Pancreas (tissue), 10 donors: Measurements from ENCODE around the gene TRIM10. TPM values are rescaled to one million over a fixed set of nuclear protein-coding genes. Genes with fewer than 3 reads are reported as not detected.

ENCODE experiments used
- ATAC-seq, 4 donors: fragments of 200-7000 bp; cut with Tn5 transposase; one replicate each; pipeline versions ENCODE4 v1.8.0 to v1.9.1; 2020; ENCODE audit warnings: mild to moderate bottlenecking in 4 of 4, moderate library complexity in 4 of 4
- DNase-seq, 6 donors: peaks; one replicate each; pipeline ENCODE4 v3.0.0-alpha.2; 2020
- FAIRE-seq: peaks from 2 replicates; lab custom pipeline; 2012; peaks lifted over from hg19 to GRCh38; lab: Jason Lieb, UNC
- H3K27ac ChIP-seq, 4 donors: fragments of 200-600 bp; sonication (generic); 1 replicate in 3 of 4; 2 replicates in 1 of 4; pipeline versions ENCODE4 v1.5.0 to v1.8.0; 2020
- H3K27me3 ChIP-seq, 4 donors: fragments of 200-600 bp; one replicate each; pipeline ENCODE4 v1.8.0; 2021
- H3K36me3 ChIP-seq, 3 donors: fragments of 200-600 bp; sonication (generic) in 1 of 3; one replicate each; pipeline versions ENCODE4 v1.5.0 to v1.8.0; 2020 to 2021
- H3K4me1 ChIP-seq, 3 donors: fragments of 200-600 bp; one replicate each; pipeline ENCODE4 v1.8.0; 2021
- H3K4me3 ChIP-seq, 4 donors: fragments of 200-600 bp; sonication (generic) in 2 of 4; one replicate each; pipeline versions ENCODE4 v1.5.0 to v1.8.0; 2020 to 2021
- H3K9me3 ChIP-seq, 4 donors: fragments of 200-600 bp; one replicate each; pipeline ENCODE4 v1.8.0; 2021
- WGBS, 2 donors: extraction: QIAGEN DNeasy Blood & Tissue Kit; methylation state at CpG; one replicate each; pipeline ENCODE4 v1.1.7; 2013; 5-methylcytosine and 5-hydroxymethylcytosine counted together
- intact Hi-C, 3 donors: fragments of 100-400 bp; cut with DNase I; formaldehyde crosslinking; loops; one replicate each; pipeline versions ENCODE4 v1.11.1 to v1.14.2; 2022
- polyA plus RNA-seq, 2 donors: library from polyadenylated mRNA; stranded (reverse); fragments of 200-250 nt; gene quantifications; one replicate each; pipeline ENCODE4 v1.2.3, GENCODE V29; 2013
- total RNA-seq, 6 donors: library from RNA; stranded (reverse); fragmentation: NEBNext Ultra II Directional in 4 of 6; extraction: Animal tissue kit (Norgen Biotek cat#: 25700) in 4 of 6; gene quantifications; one replicate each; pipeline versions ENCODE4 v1.2.1 to v1.2.4, GENCODE V29; 2021 to 2023
- TF ChIP-seq, protein P1 (sequence below), 4 donors: fragments of 200-600 bp; sonication (generic) in 3 of 4; IDR thresholded peaks; one replicate each; pipeline versions ENCODE4 v1.5.0 to v1.8.0; 2021; ENCODE audit warnings: antibody characterized with exemption in 4 of 4
- donor health status: healthy with polysubstance abuse.
- donor health status: DM: no; HTN: no; CAD: no; lungs with moderate emphysema.
- donor health status: DM: no; HTN: no; CAD: no.
- donor health status: control.
- donor health status: control.
- donor health status: Bipolar disorder and iron deficiency.
- donor health status: DM: yes; HTN: yes; CAD: no.
- donor health status: DM: no; HTN: no; CAD: no.
- donor health status: DM: no; HTN: no; CAD: no.
- donor health status: DM: yes; HTN: yes; CAD: no.

TRIM10 gene
- total and polyA plus RNA-seq, 8 donors: 0.02 to 0.03 TPM; not detected in 6

DNA sequence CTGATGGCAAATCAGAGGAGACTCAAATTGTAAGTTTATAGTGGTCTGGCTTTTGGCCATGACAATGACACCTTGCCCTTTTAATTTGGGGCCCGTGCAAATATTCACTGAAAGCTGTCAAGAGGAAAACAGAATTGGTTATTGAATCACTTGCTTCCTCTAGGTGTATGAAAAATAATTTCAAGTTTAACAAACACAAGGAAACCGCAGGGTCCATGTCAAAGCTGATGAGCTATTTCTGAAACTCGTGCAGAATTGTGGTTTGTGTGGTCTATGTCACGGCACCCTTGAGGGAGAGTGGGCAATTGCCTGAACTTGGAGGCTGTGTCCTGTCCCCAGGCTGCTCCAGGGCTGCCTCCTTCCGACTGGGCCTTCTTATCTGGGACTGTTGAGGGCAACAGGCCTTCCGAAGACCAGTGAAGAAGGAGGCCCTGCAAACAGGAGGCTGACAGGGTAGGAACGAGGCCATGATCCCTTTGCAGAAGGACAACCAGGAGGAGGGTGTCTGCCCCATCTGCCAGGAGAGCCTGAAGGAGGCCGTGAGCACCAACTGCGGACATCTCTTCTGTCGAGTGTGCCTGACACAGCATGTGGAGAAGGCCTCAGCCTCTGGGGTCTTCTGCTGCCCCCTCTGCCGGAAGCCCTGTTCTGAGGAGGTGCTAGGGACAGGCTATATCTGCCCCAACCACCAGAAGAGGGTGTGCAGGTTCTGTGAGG, 24.3 kb downstream of the TRIM10 start:
- intact Hi-C loops: no loop called here

DNA sequence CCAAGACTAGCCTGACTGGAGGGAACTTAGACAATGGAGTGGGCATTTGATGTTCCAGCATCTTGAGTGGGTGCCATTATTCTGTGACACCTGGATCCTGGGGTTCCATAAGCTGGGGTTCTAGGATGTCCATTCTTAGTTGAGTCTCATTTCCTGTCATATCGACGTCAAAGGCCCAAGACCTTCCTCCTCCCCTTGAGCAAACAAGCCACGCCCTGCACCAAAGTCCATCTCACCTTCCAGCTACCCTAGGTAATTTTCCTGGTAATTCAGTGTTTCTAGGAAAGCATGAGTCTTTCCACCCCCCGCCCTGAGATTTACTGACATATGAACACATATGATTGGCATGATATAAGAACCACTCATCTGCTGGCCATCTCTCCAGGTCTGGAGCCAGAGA, 25.3 kb downstream of the TRIM10 start, which contains the start of gene TRIM40:
TRIM40 (plus strand) TSS at position 384 of the 400 bp plus-strand sequence. CDS start 897 bp downstream, outside the sequence.
- Histone ChIP-seq H3K4me3 (no peak within 1 kb of the TSS), H3K9me3 (no peaks in the 10 kb centered on the region), H3K27me3 (peaks cover 0 to 9% (median 1%) of the 10 kb centered on the region in 4 donors), H3K27ac (no peak within 1 kb of the TSS), H3K36me3 (no peaks in the 10 kb centered on the region), H3K4me1 (no peaks in the 10 kb centered on the region)
- no peak for FAIRE-seq
- ATAC-seq: no peak
- TF ChIP-seq, protein P1, sequence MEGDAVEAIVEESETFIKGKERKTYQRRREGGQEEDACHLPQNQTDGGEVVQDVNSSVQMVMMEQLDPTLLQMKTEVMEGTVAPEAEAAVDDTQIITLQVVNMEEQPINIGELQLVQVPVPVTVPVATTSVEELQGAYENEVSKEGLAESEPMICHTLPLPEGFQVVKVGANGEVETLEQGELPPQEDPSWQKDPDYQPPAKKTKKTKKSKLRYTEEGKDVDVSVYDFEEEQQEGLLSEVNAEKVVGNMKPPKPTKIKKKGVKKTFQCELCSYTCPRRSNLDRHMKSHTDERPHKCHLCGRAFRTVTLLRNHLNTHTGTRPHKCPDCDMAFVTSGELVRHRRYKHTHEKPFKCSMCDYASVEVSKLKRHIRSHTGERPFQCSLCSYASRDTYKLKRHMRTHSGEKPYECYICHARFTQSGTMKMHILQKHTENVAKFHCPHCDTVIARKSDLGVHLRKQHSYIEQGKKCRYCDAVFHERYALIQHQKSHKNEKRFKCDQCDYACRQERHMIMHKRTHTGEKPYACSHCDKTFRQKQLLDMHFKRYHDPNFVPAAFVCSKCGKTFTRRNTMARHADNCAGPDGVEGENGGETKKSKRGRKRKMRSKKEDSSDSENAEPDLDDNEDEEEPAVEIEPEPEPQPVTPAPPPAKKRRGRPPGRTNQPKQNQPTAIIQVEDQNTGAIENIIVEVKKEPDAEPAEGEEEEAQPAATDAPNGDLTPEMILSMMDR (IDR thresholded peaks at IDR 0.05): no peak
- whole genome bisulfite sequencing, 2 donors: 36 to 49% methylated on average over 4 of the region's 4 CpGs
- no peak for DNase-seq
- intact Hi-C loops: no loop called here

More for the DNA sequence above, 24.3 kb downstream of the TRIM10 start:
- WGBS, 2 donors: 56 to 67% methylated on average over 11 of the region's 11 CpGs
- Histone ChIP-seq H3K4me1 (no peaks in the 10 kb centered on the region), H3K4me3 (no peak overlapping the region), H3K9me3 (no peaks in the 10 kb centered on the region), H3K36me3 (no peaks in the 10 kb centered on the region), H3K27me3 (peaks cover 0 to 6% (median 1%) of the 10 kb centered on the region in 4 donors), H3K27ac (no peak overlapping the region)
- FAIRE-seq (no peak), DNase-seq (no peak), ATAC-seq (no peak)
- TF ChIP-seq, protein P1 (IDR thresholded peaks at IDR 0.05): no peak

- intact Hi-C loops: no loop called here
- Histone ChIP-seq H3K27ac (no peak overlapping the region), H3K36me3 (no peaks in the 10 kb centered on the region), H3K27me3 (peaks cover 0 to 13% (median 1%) of the 10 kb centered on the region in 4 donors), H3K4me1 (no peaks in the 10 kb centered on the region), H3K4me3 (no peak overlapping the region), H3K9me3 (no peaks in the 10 kb centered on the region)
- FAIRE-seq (no peak), DNase-seq (no peak), ATAC-seq (no peak)
- TF ChIP-seq, protein P1 (IDR thresholded peaks at IDR 0.05): no peak
- 50 to 62% methylated on average over 2 of the region's 2 CpGs for WGBS, 2 donors
These were observed 25.9 kb downstream of the TRIM10 start for GRCh38 chr6:30135147-30135546.

GRCh38 chr6:30131947-30132497, 29.0 kb downstream of the TRIM10 start:
- Histone ChIP-seq H3K4me1 (no peaks in the 10 kb centered on the region), H3K36me3 (no peaks in the 10 kb centered on the region), H3K27ac (no peak overlapping the region), H3K27me3 (peaks cover 0 to 37% (median 1%) of the 10 kb centered on the region in 4 donors), H3K4me3 (no peak overlapping the region), H3K9me3 (no peaks in the 10 kb centered on the region)
- DNase-seq: no peak
- WGBS, 2 donors: 66 to 76% methylated on average over 2 of the region's 2 CpGs
- intact Hi-C loops: no loop called here
- no peak for ATAC-seq
- TF ChIP-seq, protein P1 (IDR thresholded peaks at IDR 0.05): no peak
- FAIRE-seq: no peak
